ENCODE measurements around the gene CDK5RAP2. TPM values are rescaled to one million over a fixed set of nuclear protein-coding genes. Genes with fewer than 3 reads are reported as not detected.
"Not testable (repeated sequence)": the region's sequence is repeated elsewhere in the genome, so short reads cannot be mapped to it uniquely, and the experiment has no call there.

Gene CDK5RAP2
- total RNA-seq, 2 donors from 2014 or later, result 27.1 to 36.7 TPM

GRCh38 chr9:120484162-120484561, 95.8 kb downstream of the CDK5RAP2 start:
- intact Hi-C loops (cut with DNase I, micrococcal nuclease), result no loop called here
- DNase-seq (no peak), ATAC-seq (no peak)

- no peak for DNase-seq
- intact Hi-C loops (cut with DNase I, micrococcal nuclease), result no loop called here
- ATAC-seq, result no peak
Observed at GRCh38 chr9:120482424-120483186, 97.4 kb downstream of the CDK5RAP2 start.

GRCh38 chr9:120481846-120482245, 98.1 kb downstream of the CDK5RAP2 start:
- intact Hi-C loops (cut with DNase I, micrococcal nuclease), result no loop called here
- ATAC-seq (no peak), DNase-seq (no peak)

GRCh38 chr9:120481248-120481647, 98.7 kb downstream of the CDK5RAP2 start:
- no peak for DNase-seq
- no peak for ATAC-seq
- intact Hi-C loops (cut with DNase I, micrococcal nuclease), result no loop called here

- DNase-seq, result no peak
- intact Hi-C loops (cut with DNase I, micrococcal nuclease), result no loop called here
Observed at GRCh38 chr9:120480707-120481106, 99.3 kb downstream of the CDK5RAP2 start.

GRCh38 chr9:120478208-120478607, 101.8 kb downstream of the CDK5RAP2 start:
- intact Hi-C loops (cut with DNase I, micrococcal nuclease), result no loop called here
- DNase-seq, result peak in 1 of 2 donors; percentile 56
- peak; percentile 79 for ATAC-seq

More at GRCh38 chr9:120480707-120481106, 99.3 kb downstream of the CDK5RAP2 start:
- ATAC-seq, result no peak

- intact Hi-C loops (cut with DNase I, micrococcal nuclease), result no loop called here
- peak; percentile 45 to 54 for DNase-seq
- peak; percentile 92 for ATAC-seq
Observed at GRCh38 chr9:120477534-120478001, 102.4 kb downstream of the CDK5RAP2 start.

- DNase-seq (no peak), ATAC-seq (no peak)
- intact Hi-C loops (cut with DNase I, micrococcal nuclease), result no loop called here
Observed at GRCh38 chr9:120475341-120475740, 104.6 kb downstream of the CDK5RAP2 start.

GRCh38 chr9:120474591-120475243, 105.2 kb downstream of the CDK5RAP2 start:
- ATAC-seq (no peak), DNase-seq (no peak)
- intact Hi-C loops (cut with DNase I, micrococcal nuclease), result no loop called here

GRCh38 chr9:120473608-120474007, 106.4 kb downstream of the CDK5RAP2 start:
- ATAC-seq, result no peak
- intact Hi-C loops (cut with DNase I, micrococcal nuclease), result no loop called here
- no peak for DNase-seq

GRCh38 chr9:120465685-120466407, 114.1 kb downstream of the CDK5RAP2 start:
- DNase-seq (no peak), ATAC-seq (no peak)
- intact Hi-C loops (cut with DNase I, micrococcal nuclease), result no loop called here

- intact Hi-C loops (cut with DNase I, micrococcal nuclease), result no loop called here
- DNase-seq (no peak), ATAC-seq (no peak)
Observed at GRCh38 chr9:120464887-120465421, 115.0 kb downstream of the CDK5RAP2 start.

GRCh38 chr9:120464176-120464886, 115.6 kb downstream of the CDK5RAP2 start:
- intact Hi-C loops (cut with DNase I, micrococcal nuclease), result no loop called here
- DNase-seq (no peak), ATAC-seq (no peak)

- ATAC-seq (no peak), DNase-seq (no peak)
- intact Hi-C loops (cut with DNase I, micrococcal nuclease), result no loop called here
Observed at GRCh38 chr9:120463765-120464164, 116.2 kb downstream of the CDK5RAP2 start.

GRCh38 chr9:120461677-120462076, 118.3 kb downstream of the CDK5RAP2 start:
- ATAC-seq; intact Hi-C loops (cut with DNase I, micrococcal nuclease); DNase-seq: not testable (repeated sequence)

- intact Hi-C loops (cut with DNase I, micrococcal nuclease), result no loop called here
- ATAC-seq, result no peak
Observed at GRCh38 chr9:120456218-120456617, 123.7 kb downstream of the CDK5RAP2 start.

GRCh38 chr9:120454467-120454866, 125.5 kb downstream of the CDK5RAP2 start:
- no peak for DNase-seq

More at GRCh38 chr9:120456218-120456617, 123.7 kb downstream of the CDK5RAP2 start:
- no peak for DNase-seq

GRCh38 chr9:120453792-120454191, 126.2 kb downstream of the CDK5RAP2 start:
- intact Hi-C loops (cut with DNase I, micrococcal nuclease), result no loop called here
- ATAC-seq (no peak), DNase-seq (no peak)

More at GRCh38 chr9:120454467-120454866, 125.5 kb downstream of the CDK5RAP2 start:
- intact Hi-C loops (cut with DNase I, micrococcal nuclease), result no loop called here
- no peak for ATAC-seq

GRCh38 chr9:120452631-120453030, 127.3 kb downstream of the CDK5RAP2 start:
- intact Hi-C loops (cut with DNase I, micrococcal nuclease), result no loop called here
- DNase-seq (no peak), ATAC-seq (no peak)

Measured in left colon (tissue), 2 donors.